Stomach (tissue), 4 donors: ENCODE measurements around the gene AUTS2.

Experiments
- EP300 ChIP-seq: sonication (generic); formaldehyde crosslinking; IDR thresholded peaks from one replicate; pipeline ENCODE4 v1.6.1; 2017; ENCODE audit warnings: antibody characterized with exemption
- POLR2A ChIP-seq, 4 donors: fragments of 450-650 bp; IDR thresholded peaks; one replicate each; pipeline ENCODE4 v1.6.1; 2016; ENCODE audit warnings: antibody characterized with exemption in 4 of 4, control low read depth in 2 of 4, mild to moderate bottlenecking in 1 of 4, moderate library complexity in 1 of 4
- POLR2AphosphoS5 ChIP-seq, 3 donors: sonication (generic); formaldehyde crosslinking; IDR thresholded peaks; one replicate each; pipeline ENCODE4 v1.6.1; 2016; ENCODE audit warnings: antibody characterized with exemption in 3 of 3
- TF ChIP-seq, protein P1 (sequence below), 7 experiments: fragments of 450-650 bp in 4 of 7; fragments of 200-600 bp in 3 of 7; sonication (generic) in 3 of 7; IDR thresholded peaks; one replicate each; pipeline ENCODE4 v1.5.1; 2016 to 2019; ENCODE audit warnings: antibody characterized with exemption in 7 of 7, control low read depth in 2 of 7, mild to moderate bottlenecking in 1 of 7

DNA sequence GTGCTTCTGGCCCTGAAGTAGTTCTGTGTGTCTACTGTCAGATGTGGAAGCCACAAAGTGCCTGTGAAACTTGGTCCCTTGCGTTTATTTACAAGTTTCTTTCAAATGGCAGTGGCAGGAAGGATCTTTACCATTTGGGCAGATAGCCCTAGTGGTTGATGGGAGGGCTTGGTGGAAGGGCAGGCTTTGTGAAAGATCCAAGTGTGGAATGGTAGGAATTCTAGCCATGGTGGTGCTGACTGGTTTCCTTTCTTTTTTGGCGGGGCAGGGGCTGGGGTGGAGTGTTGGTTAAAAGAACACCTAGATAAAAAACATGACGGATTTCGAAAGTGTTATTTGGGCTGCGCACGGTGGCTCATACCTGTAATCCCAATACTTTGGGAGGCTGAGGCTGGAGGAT lies 27.0 kb downstream of the AUTS2 start:
- TF ChIP-seq, protein P1, sequence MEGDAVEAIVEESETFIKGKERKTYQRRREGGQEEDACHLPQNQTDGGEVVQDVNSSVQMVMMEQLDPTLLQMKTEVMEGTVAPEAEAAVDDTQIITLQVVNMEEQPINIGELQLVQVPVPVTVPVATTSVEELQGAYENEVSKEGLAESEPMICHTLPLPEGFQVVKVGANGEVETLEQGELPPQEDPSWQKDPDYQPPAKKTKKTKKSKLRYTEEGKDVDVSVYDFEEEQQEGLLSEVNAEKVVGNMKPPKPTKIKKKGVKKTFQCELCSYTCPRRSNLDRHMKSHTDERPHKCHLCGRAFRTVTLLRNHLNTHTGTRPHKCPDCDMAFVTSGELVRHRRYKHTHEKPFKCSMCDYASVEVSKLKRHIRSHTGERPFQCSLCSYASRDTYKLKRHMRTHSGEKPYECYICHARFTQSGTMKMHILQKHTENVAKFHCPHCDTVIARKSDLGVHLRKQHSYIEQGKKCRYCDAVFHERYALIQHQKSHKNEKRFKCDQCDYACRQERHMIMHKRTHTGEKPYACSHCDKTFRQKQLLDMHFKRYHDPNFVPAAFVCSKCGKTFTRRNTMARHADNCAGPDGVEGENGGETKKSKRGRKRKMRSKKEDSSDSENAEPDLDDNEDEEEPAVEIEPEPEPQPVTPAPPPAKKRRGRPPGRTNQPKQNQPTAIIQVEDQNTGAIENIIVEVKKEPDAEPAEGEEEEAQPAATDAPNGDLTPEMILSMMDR (IDR thresholded peaks at IDR 0.05): no peak
- TF ChIP-seq POLR2AphosphoS5 (IDR thresholded peaks at IDR 0.05): no peak
- TF ChIP-seq POLR2A (IDR thresholded peaks at IDR 0.05): no peak
- TF ChIP-seq EP300: no peak
